HG03135 (cell line): ENCODE measurements around the gene NKX2-8.
"Not testable (repeated sequence)": the region's sequence is repeated elsewhere in the genome, so short reads cannot be mapped to it uniquely, and the experiment has no call there.

Experiments
- ATAC-seq: cut with Tn5 transposase; IDR thresholded peaks from one replicate; pipeline ENCODE4 v1.9.1; 2021; ENCODE audit warnings: mild to moderate bottlenecking, moderate library complexity; ENCODE audit not compliant: unreplicated experiment

Gene NKX2-8

GRCh38 chr14:36580856-36581831 lies 1.3 kb downstream of the NKX2-8 start:
- ATAC-seq = no peak

- no peak for ATAC-seq
Observed at GRCh38 chr14:36580141-36580855, 2.1 kb downstream of the NKX2-8 start.

- ATAC-seq = no peak
Observed at GRCh38 chr14:36579573-36580140, 2.8 kb downstream of the NKX2-8 start.

- ATAC-seq = no peak
Observed at GRCh38 chr14:36579001-36579555, 3.3 kb downstream of the NKX2-8 start.

- no peak for ATAC-seq
Observed at GRCh38 chr14:36570065-36570464, 12.3 kb downstream of the NKX2-8 start.

- ATAC-seq = no peak
Observed at GRCh38 chr14:36556811-36557433, 25.5 kb downstream of the NKX2-8 start.

GRCh38 chr14:36555998-36556743 lies 26.2 kb downstream of the NKX2-8 start:
- no peak for ATAC-seq

- ATAC-seq = no peak
Observed at GRCh38 chr14:36553656-36554260, 28.7 kb downstream of the NKX2-8 start.

GRCh38 chr14:36550899-36551298 lies 31.5 kb downstream of the NKX2-8 start:
- no peak for ATAC-seq

- not testable (repeated sequence) for ATAC-seq
Observed at GRCh38 chr14:36544280-36544679, 38.1 kb downstream of the NKX2-8 start.

GRCh38 chr14:36538051-36538450 lies 44.4 kb downstream of the NKX2-8 start:
- ATAC-seq = no peak
